GM21528 (cell line): ENCODE measurements around the gene AGXT.

Experiments
- ATAC-seq: cut with Tn5 transposase; IDR thresholded peaks from one replicate; pipeline ENCODE4 v1.9.1; 2021; ENCODE audit warnings: mild to moderate bottlenecking, moderate library complexity; ENCODE audit not compliant: unreplicated experiment, low FRiP score

AGXT gene

DNA sequence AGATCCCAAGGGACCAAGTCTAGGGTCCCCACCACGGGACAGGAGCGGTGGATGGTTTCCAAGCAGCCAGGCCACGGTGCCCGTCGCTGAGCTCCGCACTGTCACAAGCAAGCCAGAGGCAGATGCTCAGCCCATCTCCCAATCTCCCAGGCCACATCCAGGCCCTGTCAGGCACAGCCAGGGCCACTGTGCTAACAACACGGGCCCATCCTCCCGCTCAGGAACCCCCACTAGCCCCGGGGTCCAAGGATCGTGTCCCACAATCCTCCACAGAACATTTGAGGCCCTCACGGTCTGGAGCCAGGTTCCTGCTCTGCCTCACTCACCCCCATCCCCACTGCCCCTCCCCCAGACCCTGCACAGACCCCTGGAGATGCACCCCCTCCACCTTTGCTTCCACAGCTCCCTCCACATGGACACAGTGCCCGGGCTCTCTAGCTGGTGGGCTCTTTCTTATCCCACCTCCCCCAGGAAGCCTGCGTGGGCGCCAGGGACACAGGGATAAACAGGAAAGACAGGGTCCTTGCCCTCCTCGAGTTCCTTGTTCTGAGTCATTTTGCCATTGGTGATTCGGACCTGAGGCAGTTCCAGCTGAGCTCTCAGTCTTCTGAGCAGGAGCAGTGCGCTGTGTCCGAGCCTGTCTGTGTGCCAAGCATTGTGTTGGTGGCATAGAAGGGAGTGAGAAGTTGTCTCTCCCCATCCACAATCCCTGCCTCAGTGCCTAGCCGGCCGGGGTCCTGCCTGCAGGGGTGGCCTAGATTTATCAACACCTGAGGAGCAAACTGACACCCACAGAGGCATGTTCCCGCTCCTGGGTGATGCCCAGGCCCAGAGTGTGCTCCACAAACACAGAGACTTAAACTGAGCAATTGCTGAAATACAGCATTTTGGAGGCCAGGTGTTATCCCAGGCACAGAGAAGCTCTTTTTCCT is 44.5 kb downstream of the AGXT start:
- no peak for ATAC-seq

DNA sequence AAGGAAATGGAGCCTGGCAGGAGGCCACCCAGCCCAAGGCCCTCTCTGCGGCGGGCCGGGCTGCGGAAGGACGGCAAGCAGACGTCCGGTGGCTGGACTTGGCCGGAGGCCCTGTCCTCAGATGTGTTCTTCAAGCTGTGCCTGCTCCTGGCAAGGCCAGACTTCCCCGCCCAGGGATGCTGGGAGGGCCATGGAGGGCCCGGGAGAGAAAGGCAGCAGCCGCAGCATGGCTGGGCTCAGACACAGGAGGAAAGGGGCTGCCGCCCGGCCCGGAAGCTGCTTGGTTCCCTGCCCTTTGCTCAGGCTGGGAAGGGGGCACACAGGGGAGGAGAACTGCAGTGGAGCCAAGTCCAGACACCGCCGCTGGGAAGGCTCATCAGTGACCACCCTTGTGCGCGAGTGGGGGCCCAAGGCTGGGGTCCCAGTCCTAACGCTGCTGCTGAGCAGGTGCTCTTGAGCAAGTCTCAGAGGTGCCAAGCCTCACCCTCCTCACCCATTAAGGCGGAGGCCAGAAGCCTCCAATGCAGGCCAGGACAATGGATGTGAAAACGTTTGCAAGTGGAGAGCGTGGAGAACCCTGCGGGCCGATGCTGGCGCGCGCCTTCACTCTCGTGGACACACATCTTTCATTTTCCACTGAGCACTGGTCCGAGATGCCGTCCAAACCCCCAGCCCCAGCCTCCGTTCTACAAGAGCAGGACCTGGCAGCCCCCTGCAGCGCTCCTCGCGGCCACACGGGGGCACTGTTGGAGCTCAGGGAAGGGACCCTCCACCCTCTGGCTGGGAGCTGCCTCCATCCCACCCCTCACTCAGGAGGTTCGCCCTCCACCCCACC is 45.4 kb downstream of the AGXT start:
- no peak for ATAC-seq

DNA sequence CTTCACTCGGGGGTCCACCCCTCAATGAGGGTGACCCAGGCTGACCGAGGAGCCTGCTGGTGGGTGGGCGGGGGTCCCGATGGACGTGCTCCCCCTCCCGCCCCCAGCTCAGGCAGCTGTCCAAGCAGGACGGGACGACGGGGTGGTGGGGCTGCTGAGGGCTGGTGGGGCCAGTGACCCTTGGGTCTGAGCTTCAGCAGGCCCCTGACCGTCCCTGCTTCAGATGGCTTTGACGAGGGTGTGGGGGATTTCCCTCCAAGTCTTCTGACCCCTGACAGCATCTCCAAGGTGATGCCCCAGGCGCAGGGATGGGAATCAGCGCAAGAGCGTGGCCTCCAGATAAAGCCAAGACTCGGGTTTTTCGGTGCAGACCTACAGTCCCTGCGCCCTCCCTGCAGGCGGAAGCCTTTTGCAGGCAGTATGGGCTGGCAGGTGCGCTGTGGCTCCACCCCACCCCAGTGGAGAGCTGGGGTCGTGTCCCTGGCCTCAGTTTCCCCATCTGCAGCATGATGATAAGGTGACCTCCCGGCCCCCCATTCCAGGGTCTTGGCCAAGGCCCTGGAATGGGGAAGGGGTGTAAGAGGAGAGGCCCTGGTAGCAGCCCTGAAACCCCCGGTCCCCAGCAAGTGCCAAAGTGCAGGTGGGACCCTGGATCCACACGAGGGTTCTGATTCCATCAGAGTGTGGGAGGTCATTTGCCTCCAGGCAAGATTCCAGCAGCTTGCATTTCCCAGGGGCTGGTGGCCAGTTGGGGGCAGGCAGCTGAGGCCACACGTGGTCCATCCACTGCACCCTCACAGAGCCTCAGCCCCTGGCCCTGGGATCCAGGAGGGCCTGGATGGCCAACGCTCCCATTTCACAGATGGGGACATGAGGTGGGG is 46.3 kb downstream of the AGXT start:
- no peak for ATAC-seq

GRCh38 chr2:240915526-240916341 is 47.1 kb downstream of the AGXT start:
- ATAC-seq: no peak

DNA sequence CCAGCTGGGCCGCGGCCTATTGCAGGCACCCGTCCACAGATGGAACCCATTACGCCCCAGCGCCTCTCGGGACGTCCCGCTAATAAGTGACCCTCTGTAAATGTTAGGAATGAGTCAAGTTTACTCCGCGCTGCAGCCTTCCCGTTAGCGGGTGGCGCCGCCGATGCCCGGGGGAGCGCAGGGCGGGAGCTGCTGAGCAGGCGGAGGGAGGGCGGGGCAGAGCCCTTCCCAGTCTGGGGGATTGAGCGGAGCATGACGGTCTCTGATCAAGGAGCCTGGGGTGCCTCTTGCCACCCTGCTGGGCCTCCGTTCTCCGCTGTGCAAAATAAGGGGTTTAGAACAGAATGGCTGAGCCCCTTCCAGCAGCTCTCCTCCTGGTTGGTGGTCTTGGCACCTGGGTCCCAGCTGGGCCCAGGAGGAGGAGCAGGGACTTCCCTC is 48.0 kb downstream of the AGXT start:
- ATAC-seq: no peak

DNA sequence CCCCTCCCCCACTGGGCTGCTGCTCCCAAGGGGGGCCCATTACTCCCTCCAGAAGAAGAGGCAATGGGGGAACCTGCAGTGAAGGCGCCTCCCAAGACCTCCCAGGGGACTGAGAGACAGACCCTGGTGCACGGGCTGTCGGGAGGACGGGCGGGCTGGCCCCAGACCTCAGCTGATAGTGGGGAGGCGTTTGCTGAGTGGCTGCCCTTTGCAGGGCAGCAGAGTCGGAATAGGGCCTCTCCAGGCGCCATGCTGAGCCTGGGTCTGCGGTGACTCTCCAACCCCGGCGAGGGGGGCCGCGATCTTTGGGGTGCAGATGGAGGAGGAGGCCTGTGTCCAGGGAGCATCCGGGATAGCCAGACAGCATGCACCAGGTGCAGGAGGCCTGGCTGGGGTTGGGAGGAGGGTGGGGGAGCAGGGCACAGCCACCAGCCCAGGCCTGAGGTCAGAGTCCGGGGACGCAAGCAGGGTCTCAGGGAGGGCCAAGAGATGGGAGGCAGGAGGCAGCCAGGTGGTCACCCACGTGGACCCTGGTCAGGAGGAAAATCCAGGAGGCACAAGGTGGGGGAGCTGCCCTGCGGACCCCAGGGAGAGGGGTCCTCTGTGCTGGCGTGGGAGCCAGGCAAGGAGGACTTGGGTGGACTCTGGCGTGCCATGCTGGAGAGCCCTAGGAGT is 48.5 kb downstream of the AGXT start:
- no peak for ATAC-seq

DNA sequence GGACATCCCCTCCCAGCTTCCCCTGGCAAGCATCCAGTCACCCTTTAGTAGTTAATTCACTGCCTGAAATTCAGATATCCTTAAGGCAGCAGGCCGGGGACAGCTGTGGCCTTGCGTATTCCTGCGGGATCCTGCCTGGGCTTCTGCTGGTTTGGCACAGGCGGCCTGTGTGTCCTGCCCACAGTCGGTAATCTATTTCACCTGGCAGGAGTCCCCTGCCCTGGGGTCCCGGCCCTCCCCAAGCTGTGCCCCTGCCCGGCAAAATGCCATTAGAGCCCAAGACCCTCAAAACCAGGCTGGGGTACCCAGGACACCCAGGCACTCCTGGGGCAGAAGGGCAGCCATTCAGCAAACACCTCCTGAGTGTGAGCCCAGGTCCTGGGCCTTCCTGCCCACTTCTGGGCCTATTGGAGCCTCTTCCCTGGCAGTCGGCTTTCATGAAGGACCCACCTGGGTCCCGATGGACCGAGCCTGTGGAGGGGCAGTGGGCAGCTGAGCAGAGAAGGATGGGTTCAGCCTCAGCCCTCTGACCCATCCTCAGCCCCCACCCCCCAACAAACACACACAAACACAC is 49.1 kb downstream of the AGXT start:
- ATAC-seq: no peak

GRCh38 chr2:240918258-240919091 is 49.9 kb downstream of the AGXT start:
- no peak for ATAC-seq

DNA sequence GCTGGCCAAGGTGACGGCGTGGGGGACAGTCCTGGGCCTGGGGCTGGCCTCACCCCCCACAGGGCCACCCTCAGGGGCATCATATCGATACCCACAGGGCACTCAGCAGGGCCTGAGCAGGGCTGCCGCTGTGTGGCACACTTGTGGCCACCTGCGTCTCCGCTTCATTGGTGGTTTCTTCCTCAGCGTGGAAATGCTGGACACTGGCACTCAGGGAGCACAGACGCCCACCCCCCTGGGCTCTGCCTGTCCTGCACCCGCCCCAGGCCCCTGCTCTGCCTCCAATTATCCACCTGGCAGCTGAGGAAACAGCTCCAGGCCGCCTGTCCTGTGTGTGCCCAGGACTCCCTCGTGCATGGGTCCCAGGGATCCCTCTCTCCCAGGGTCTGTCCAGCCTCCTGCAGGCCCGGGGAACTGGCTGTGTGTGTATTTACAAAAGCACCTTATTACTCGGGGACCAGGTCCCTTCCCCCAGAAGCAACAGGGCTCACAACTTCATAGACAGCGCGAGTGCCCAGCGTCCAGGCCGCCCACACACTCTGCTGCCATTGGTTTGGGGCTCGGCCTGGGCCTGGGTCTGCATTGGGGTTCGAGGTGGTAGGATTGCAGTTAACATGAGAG is 50.6 kb downstream of the AGXT start:
- ATAC-seq: no peak

DNA sequence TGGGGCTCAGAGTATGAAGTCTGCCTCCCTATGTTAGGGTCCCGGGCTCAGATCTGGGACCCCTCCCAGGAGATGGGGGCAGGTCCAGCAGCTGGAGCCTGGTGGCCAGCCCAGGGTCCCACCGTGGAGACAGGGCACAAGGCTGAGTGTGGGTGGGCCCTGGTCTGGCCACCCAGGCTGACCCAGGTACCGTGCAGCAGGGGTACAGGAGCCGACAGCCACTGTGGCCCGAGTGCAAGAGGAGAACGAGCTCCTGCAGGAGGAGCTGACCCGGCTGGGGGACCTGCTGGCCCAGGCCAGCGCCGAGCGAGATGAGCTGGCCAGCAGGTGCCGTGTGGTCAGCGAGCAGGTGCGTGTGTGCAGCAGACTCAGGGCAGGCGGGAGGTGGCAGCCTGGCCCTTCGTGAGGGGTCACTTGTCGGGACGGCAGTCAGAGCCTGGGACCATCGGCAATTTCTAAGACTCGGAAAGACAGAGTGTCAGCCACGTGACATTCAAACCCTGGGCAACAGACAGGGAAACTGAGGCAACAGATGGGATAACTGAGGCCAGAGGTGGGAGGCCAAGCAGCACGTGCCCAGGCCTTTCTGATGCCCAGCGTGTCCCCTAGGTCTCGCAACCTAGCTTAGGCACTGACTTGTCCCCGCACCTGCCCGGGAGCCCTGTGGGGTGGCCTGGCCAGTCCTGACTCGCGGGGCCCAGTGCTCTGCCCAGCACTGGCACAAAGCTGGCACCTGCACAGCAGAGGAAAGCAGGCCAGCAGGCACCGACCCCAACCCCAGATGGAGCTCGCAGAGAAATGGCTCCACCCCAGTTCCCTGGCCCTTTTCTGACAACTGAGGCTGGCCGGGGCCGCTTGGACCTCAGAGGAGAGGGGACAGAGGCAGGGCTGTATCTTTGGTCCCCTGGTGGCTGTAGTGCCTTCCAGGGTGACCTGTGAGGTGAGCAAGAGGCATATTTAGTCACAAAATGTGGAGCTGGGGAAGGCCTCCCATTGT is 51.5 kb downstream of the AGXT start:
- ATAC-seq: no peak

DNA sequence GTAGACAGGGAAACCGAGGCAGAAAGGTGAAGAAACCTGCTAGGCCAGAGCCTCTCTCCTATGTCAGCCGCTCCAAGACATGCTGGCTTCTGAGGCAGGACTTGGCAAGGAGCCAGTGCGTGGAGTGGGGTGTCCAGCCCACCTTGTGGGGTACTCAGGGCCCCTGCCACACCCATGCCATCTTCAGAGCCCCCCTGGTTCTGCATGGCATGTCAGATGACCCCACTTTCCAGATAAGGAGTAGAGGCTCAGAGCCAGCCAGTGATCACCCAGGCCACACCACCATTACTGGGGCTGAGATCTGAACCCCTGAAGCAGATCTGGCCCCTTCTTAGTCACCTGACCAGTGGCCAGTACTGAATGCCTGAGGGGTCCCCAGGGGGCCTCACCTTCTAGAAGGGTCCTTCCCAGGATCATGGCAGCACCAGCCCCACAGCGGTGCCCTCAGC is 52.2 kb downstream of the AGXT start:
- ATAC-seq: no peak

DNA sequence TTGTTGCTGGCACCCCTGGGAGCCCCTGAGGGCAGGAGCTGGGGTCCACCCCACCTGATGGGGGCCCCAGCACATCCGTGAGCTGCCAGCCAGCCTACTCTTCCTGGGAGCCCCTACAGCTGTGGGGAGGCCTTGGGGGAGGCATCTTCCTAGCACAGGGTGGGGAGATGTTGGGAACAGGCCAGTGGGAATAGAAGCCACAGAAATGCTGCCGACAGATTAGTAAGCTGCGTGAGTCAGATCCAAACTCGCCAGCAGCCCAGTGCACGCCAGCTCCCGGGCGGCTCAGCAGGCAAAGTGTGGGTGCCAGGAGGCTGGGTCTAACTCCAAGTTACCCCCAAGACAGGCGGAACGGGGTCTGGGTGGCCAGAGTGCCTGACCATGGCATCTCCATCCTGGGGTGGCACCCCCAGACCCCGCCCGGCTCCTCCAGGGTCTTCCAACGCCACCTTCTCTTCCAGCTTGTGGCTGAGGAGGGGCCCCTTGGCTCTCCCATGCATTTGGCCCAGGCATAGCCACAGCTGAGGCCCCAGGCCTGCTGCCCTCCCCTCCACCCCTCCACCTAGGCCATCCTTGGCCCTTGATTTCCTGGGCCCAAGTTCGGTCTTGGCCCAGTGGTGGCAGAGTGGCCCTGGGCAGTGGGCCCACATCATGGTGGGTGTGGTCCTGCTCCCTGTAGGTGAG is 52.8 kb downstream of the AGXT start:
- no peak for ATAC-seq

DNA sequence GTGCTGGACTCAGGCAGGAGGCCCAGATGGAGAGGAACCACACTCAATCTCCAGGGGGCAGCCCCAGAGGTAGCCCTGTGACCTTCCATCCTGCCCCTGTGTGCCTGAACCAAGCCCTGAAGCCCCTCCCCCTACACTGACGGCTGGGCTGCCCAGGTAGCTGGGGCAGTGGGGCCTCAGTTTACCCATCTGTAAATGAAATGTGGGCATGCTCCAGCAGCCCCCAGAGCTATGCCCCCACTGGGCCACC is 53.3 kb downstream of the AGXT start:
- no peak for ATAC-seq

DNA sequence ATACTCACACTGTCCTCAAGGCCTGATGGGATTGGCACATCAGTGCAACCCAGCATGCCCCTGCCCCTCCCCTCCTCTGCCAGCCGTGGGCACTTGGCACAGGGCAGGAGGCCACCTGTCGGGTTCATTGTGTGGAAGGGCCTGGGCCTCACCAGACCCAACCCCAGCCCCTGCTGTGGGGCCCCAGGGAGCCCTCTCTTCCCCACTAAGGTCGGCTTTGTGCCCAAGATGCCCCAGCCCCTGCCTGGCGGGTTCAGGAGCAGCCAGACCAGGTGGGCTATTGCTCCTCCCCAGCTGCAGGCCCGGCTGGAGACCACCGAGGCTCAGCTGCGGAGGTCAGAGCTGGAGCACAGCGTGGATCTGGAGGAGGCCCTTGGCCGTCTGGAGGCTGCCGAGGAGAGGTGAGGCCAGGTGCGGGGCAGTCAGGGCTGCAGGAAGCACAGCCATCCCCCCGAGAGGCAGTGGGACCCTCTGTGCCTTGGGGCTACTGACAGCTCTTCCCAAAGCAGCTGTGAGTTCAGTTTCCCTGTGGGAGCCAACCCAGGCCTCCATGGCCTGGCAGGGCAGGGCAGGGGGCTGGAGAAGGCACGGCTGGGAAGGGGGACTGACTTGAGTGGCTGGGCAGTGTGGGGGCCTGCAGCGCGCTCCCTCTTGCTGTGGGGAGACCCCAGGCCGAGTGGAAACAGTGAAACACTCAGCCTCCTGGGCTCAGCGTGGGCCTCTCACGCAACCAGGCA is 53.8 kb downstream of the AGXT start:
- ATAC-seq: no peak

- no peak for ATAC-seq
Observed at GRCh38 chr2:240922982-240923537, 54.4 kb downstream of the AGXT start.
